Mammary epithelial cell (primary cell): ENCODE data around the gene TNNT2.

ENCODE experiments used
- CTCF ChIP-seq, 2 donors: IDR thresholded peaks in 1 of 2; conservative IDR thresholded peaks in 1 of 2; 2 replicates each; pipeline ENCODE4 v1.5.1; 2011 to 2012; ENCODE audit warnings: inconsistent platforms in 2 of 2, low read length in 2 of 2, mild to moderate bottlenecking in 2 of 2, control low read depth in 1 of 2, low read depth in 1 of 2; ENCODE audit not compliant: insufficient read depth in 1 of 2; ENCODE audit errors: extremely low read depth in 1 of 2
- EZH2 ChIP-seq: IDR thresholded peaks from 2 replicates; pipeline ENCODE4 v1.6.1; 2012; ENCODE audit warnings: low read length, inconsistent platforms, borderline replicate concordance

- TF ChIP-seq CTCF (conservative IDR thresholded peaks at IDR 0.05 in 1 of 2, IDR thresholded peaks at IDR 0.05 in 1 of 2; ENCODE audit: extremely low read depth in 1 of 2, insufficient read depth in 1 of 2, low read depth in 1 of 2, low read length in 2 of 2) (no peak), EZH2 (no peak)
Observed at GRCh38 chr1:201362906-201363305, 14.6 kb downstream of the TNNT2 start.
